ENCODE data around the gene CTSH. TPM values are rescaled to one million over a fixed set of nuclear protein-coding genes. Genes with fewer than 3 reads are reported as not detected.
"Not testable (repeated sequence)": the region's sequence is repeated elsewhere in the genome, so short reads cannot be mapped to it uniquely, and the experiment has no call there.

Gene CTSH
- total RNA-seq, 2 experiments from 2014 or later: 11.2 to 15.1 TPM

- no peak for DNase-seq
- Mint-ChIP-seq H3K4me1 (peaks cover 17% of the 10 kb centered on the region), H3K27ac (no peak overlapping the region), H3K9me3 (ENCODE audit: low read depth) (no peaks in the 10 kb centered on the region), H3K27me3 (peaks cover 10% of the 10 kb centered on the region), H3K36me3 (ENCODE audit: low read depth) (no peaks in the 10 kb centered on the region), H3K4me3 (no peak overlapping the region)
- ATAC-seq: no peak
- CTCF ChIA-PET: no interaction called here
- intact Hi-C loops (cut with DNase I, micrococcal nuclease): no loop called here
- POLR2A ChIA-PET: no interaction called here
Observed at GRCh38 chr15:78933823-78934654, 10.8 kb downstream of the CTSH start.

GRCh38 chr15:78933187-78933822 lies 11.5 kb downstream of the CTSH start:
- intact Hi-C loops (cut with DNase I, micrococcal nuclease): no loop called here
- POLR2A ChIA-PET: no interaction called here
- DNase-seq (no peak), ATAC-seq (no peak)
- Mint-ChIP-seq H3K9me3 (ENCODE audit: low read depth) (no peaks in the 10 kb centered on the region), H3K27me3 (peaks cover 7% of the 10 kb centered on the region), H3K27ac (no peak overlapping the region), H3K36me3 (ENCODE audit: low read depth) (no peaks in the 10 kb centered on the region), H3K4me3 (no peak overlapping the region), H3K4me1 (peaks cover 9% of the 10 kb centered on the region)
- CTCF ChIA-PET: no interaction called here

GRCh38 chr15:78932258-78932808 lies 12.5 kb downstream of the CTSH start:
- Mint-ChIP-seq H3K27me3 (peaks cover 4% of the 10 kb centered on the region), H3K27ac (no peak overlapping the region), H3K4me1 (peaks cover 6% of the 10 kb centered on the region), H3K36me3 (ENCODE audit: low read depth) (no peaks in the 10 kb centered on the region), H3K9me3 (ENCODE audit: low read depth) (no peaks in the 10 kb centered on the region), H3K4me3 (no peak overlapping the region)
- DNase-seq: no peak
- ChIA-PET POLR2A (no interaction called here), CTCF (interaction anchor here (0.6 kb wide), 1 partner anchor 50 kb away, joined by 3 read pairs; no protein-coding TSS in a partner anchor)
- intact Hi-C loops (cut with DNase I, micrococcal nuclease): no loop called here
- ATAC-seq: no peak

GRCh38 chr15:78931439-78932257 lies 13.2 kb downstream of the CTSH start:
- H3K4me3 Mint-ChIP-seq: no peak overlapping the region
- no peaks in the 10 kb centered on the region for H3K4me1 Mint-ChIP-seq
- H3K36me3 Mint-ChIP-seq (ENCODE audit: low read depth): peaks cover 4% of the 10 kb centered on the region
- no peak overlapping the region for H3K27ac Mint-ChIP-seq
- intact Hi-C loops (cut with DNase I, micrococcal nuclease): no loop called here
- CTCF ChIA-PET: interaction anchor here (0.6 kb wide), 2 partner anchors 22 to 51 kb away, joined by 3 read pairs; no protein-coding TSS in a partner anchor
- DNase-seq: no peak
- ATAC-seq: no peak
- peaks cover 2% of the 10 kb centered on the region for H3K27me3 Mint-ChIP-seq
- POLR2A ChIA-PET: no interaction called here
- H3K9me3 Mint-ChIP-seq (ENCODE audit: low read depth): no peaks in the 10 kb centered on the region

- Mint-ChIP-seq H3K27ac (no peak overlapping the region), H3K36me3 (ENCODE audit: low read depth) (peaks cover 4% of the 10 kb centered on the region), H3K27me3 (peaks cover 2% of the 10 kb centered on the region), H3K4me1 (no peaks in the 10 kb centered on the region), H3K4me3 (no peak overlapping the region), H3K9me3 (ENCODE audit: low read depth) (no peaks in the 10 kb centered on the region)
- POLR2A ChIA-PET: no interaction called here
- ATAC-seq: no peak
- intact Hi-C loops (cut with DNase I, micrococcal nuclease): no loop called here
- CTCF ChIA-PET: interaction anchor here (0.6 kb wide), 1 partner anchor 21 kb away, joined by 3 read pairs; no protein-coding TSS in a partner anchor
- no peak for DNase-seq
Observed at GRCh38 chr15:78930577-78931388, 14.1 kb downstream of the CTSH start.

- Mint-ChIP-seq H3K9me3 (ENCODE audit: low read depth) (no peaks in the 10 kb centered on the region), H3K4me3 (no peak overlapping the region), H3K36me3 (ENCODE audit: low read depth) (peaks cover 4% of the 10 kb centered on the region), H3K27ac (no peak overlapping the region), H3K4me1 (no peaks in the 10 kb centered on the region), H3K27me3 (peaks cover under 1% of the 10 kb centered on the region)
- POLR2A ChIA-PET: no interaction called here
- intact Hi-C loops (cut with DNase I, micrococcal nuclease): no loop called here
- DNase-seq (no peak), ATAC-seq (no peak)
- CTCF ChIA-PET: no interaction called here
Observed at GRCh38 chr15:78929536-78930264, 15.1 kb downstream of the CTSH start.

GRCh38 chr15:78928616-78929093 lies 16.2 kb downstream of the CTSH start:
- POLR2A ChIA-PET: no interaction called here
- peaks cover 6% of the 10 kb centered on the region for H3K36me3 Mint-ChIP-seq (ENCODE audit: low read depth)
- ATAC-seq: no peak

GRCh38 chr15:78928176-78928575 lies 16.7 kb downstream of the CTSH start:
- DNase-seq; H3K27me3 Mint-ChIP-seq; CTCF ChIA-PET; POLR2A ChIA-PET; H3K4me3 Mint-ChIP-seq; ATAC-seq; H3K27ac Mint-ChIP-seq; H3K4me1 Mint-ChIP-seq; H3K36me3 Mint-ChIP-seq (ENCODE audit: low read depth); H3K9me3 Mint-ChIP-seq (ENCODE audit: low read depth); intact Hi-C loops (cut with DNase I, micrococcal nuclease): not testable (repeated sequence)

More at GRCh38 chr15:78928616-78929093, 16.2 kb downstream of the CTSH start:
- no peak overlapping the region for H3K27ac Mint-ChIP-seq
- no peak for DNase-seq
- no peak overlapping the region for H3K4me3 Mint-ChIP-seq
- no peaks in the 10 kb centered on the region for H3K27me3 Mint-ChIP-seq
- intact Hi-C loops (cut with DNase I, micrococcal nuclease): no loop called here
- no peaks in the 10 kb centered on the region for H3K4me1 Mint-ChIP-seq
- H3K9me3 Mint-ChIP-seq (ENCODE audit: low read depth): no peaks in the 10 kb centered on the region
- CTCF ChIA-PET: no interaction called here

GRCh38 chr15:78927077-78927790 lies 17.6 kb downstream of the CTSH start:
- POLR2A ChIA-PET: no interaction called here
- no peaks in the 10 kb centered on the region for H3K9me3 Mint-ChIP-seq (ENCODE audit: low read depth)
- CTCF ChIA-PET: no interaction called here
- DNase-seq: no peak
- H3K27me3 Mint-ChIP-seq: no peaks in the 10 kb centered on the region
- ATAC-seq: no peak
- no peak overlapping the region for H3K4me3 Mint-ChIP-seq
- intact Hi-C loops (cut with DNase I, micrococcal nuclease): no loop called here
- no peak overlapping the region for H3K27ac Mint-ChIP-seq
- peaks cover 7% of the 10 kb centered on the region for H3K36me3 Mint-ChIP-seq (ENCODE audit: low read depth)
- no peaks in the 10 kb centered on the region for H3K4me1 Mint-ChIP-seq

Data from activated CD4-positive, alpha-beta T cell treated with anti-CD3 and anti-CD28 coated beads for 36 hours (primary cell).